ENCODE data around the gene GID8. TPM values are rescaled to one million over a fixed set of nuclear protein-coding genes. Genes with fewer than 3 reads are reported as not detected.

GID8 gene
- total and polyA plus RNA-seq, 2 of the 13 experiments (the other 11 are each of a cell fraction or from before 2014, with no cell fraction given): 39.6 to 59.8 TPM

GRCh38 chr20:62925420-62926228 is 12.3 kb upstream of the GID8 start:
- Histone ChIP-seq H4K20me1 (ENCODE audit: insufficient read depth, low read length) (peaks cover 64% of the 10 kb centered on the region), H3K79me2 (ENCODE audit: insufficient read depth, low read length) (peaks cover 99% of the 10 kb centered on the region), H3K4me2 (ENCODE audit: low read depth, low read length) (peak overlapping the region; percentile 89), H3K4me3 (replicated peaks in 1 of 3; ENCODE audit: insufficient read depth in 1 of 3, low read depth in 2 of 3, low read length in 3 of 3) (peak overlapping the region; percentile 87 to 99 (median 97)), H3K9me3 (ENCODE audit: low read length) (no peaks in the 10 kb centered on the region), H3K36me3 (replicated peaks in 1 of 2; ENCODE audit: control insufficient read depth in 1 of 2, insufficient read depth in 2 of 2, low read length in 2 of 2) (peaks cover 1 to 10% of the 10 kb centered on the region in 2 experiments; a peak in 2 of 5 replicates), H3K4me1 (ENCODE audit: insufficient read depth, low read length) (peaks cover 63% of the 10 kb centered on the region), H3K9ac (ENCODE audit: insufficient read depth, low read depth, low read length) (peak overlapping the region; percentile 98), H3K27ac (ENCODE audit: extremely low read length, insufficient read depth, low read length) (peak overlapping the region; percentile 90), H3K27me3 (ENCODE audit: control insufficient read depth in 1 of 2, insufficient read depth in 2 of 2, low read length in 2 of 2) (peaks cover 0 to 5% of the 10 kb centered on the region in 2 experiments; a peak in 1 of 5 replicates), H2AFZ (ENCODE audit: low read length) (no peak overlapping the region)
- FAIRE-seq (no peak), DNase-seq (ENCODE audit: low spot score) (no peak), ATAC-seq (no peak; the same call in 2 of the 3 replicates)
- intact Hi-C loops (cut with micrococcal nuclease; ENCODE audit: unreplicated experiment): loop anchor here (2.0 kb wide), 1 partner anchor 29 kb away; no protein-coding TSS in a partner anchor
- in situ Hi-C loops (cut with HindIII; ENCODE audit: extremely low pct_ligation_motif_present, low pct_unique_long_range_greater_than_20kb): no loop called here
- POLR2A ChIA-PET: interaction anchor here (1.4 to 6.4 kb wide), 5 partner anchors 9 to 45 kb away, joined by 4 to 118 read pairs (median 18); partner anchors contain the start of genes GID8 and SLC17A9
- CTCF ChIA-PET (ENCODE audit: low intra/inter-chr PET ratio, low total read pairs): interaction anchor here (2.0 kb wide), 1 partner anchor 25 kb away, joined by 6 read pairs; no protein-coding TSS in a partner anchor
- no TSS peak for BruUV-seq (replicated peaks)
- 1% methylated on average over 63 of the region's 63 CpGs for WGBS (ENCODE audit: low lambda C conversion rate)
- TF ChIP-seq ZNF576 (CRISPR knock-in tag; IDR thresholded peaks at IDR 0.05): no peak
- no peak for TF ChIP-seq ZNF503 (CRISPR knock-in tag; IDR thresholded peaks at IDR 0.05)
- TF ChIP-seq ZNF616 (CRISPR knock-in tag; IDR thresholded peaks at IDR 0.05; ENCODE audit: low read depth): no peak; the same call in 1 of the 2 replicates
- TF ChIP-seq GLI4 (CRISPR knock-in tag; IDR thresholded peaks at IDR 0.05; ENCODE audit: borderline replicate concordance): 0 out of 2 replicates have a peak, but pooled peaks have one; percentile 78
- TF ChIP-seq NR1H2 (CRISPR knock-in tag; IDR thresholded peaks at IDR 0.05; ENCODE audit: borderline replicate concordance, low read depth): 0 out of 2 replicates have a peak, but pooled peaks have one; percentile 3
- no peak for TF ChIP-seq IRF9 (CRISPR knock-in tag; IDR thresholded peaks at IDR 0.05; ENCODE audit: borderline replicate concordance)
- 0 out of 2 replicates have a peak, but pooled peaks have one; percentile 55 for TF ChIP-seq GFI1 (CRISPR knock-in tag; IDR thresholded peaks at IDR 0.05; ENCODE audit: borderline replicate concordance)
- TF ChIP-seq HIVEP1 (CRISPR knock-in tag; IDR thresholded peaks at IDR 0.05): 0 out of 2 replicates have a peak, but pooled peaks have one; percentile 20
- 0 out of 2 replicates have a peak, but pooled peaks have one; percentile 7 for TF ChIP-seq ZBTB8A (CRISPR knock-in tag; IDR thresholded peaks at IDR 0.05; ENCODE audit: borderline replicate concordance, low read depth)
- peak; percentile 60; the same call in 1 of the 2 replicates for TF ChIP-seq HOXD1 (CRISPR knock-in tag; IDR thresholded peaks at IDR 0.05)
- TF ChIP-seq, protein P1, sequence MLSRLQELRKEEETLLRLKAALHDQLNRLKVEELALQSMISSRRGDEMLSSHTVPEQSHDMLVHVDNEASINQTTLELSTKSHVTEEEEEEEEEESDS (CRISPR knock-in tag; IDR thresholded peaks at IDR 0.05; ENCODE audit: borderline replicate concordance): no peak
- TF ChIP-seq REL (CRISPR knock-in tag; conservative IDR thresholded peaks at IDR 0.05): no peak; the same call in 1 of the 2 replicates
- peak; percentile 55; the same call in 1 of the 2 replicates for TF ChIP-seq TGIF2 (CRISPR knock-in tag; IDR thresholded peaks at IDR 0.05)
- 0 out of 2 replicates have a peak, but pooled peaks have one; percentile 13 for TF ChIP-seq KDM5A (IDR thresholded peaks at IDR 0.05; ENCODE audit: borderline replicate concordance, low read length)
- peak; percentile 47; the same call in 1 of the 2 replicates for TF ChIP-seq ARNTL (CRISPR knock-in tag; IDR thresholded peaks at IDR 0.05)
- TF ChIP-seq ZFX (CRISPR knock-in tag; IDR thresholded peaks at IDR 0.05; ENCODE audit: low read depth): no peak
- peak; percentile 46; the same call in 1 of the 2 replicates for TF ChIP-seq WIZ (CRISPR knock-in tag; IDR thresholded peaks at IDR 0.05)
- no peak for TF ChIP-seq ZNF549 (CRISPR knock-in tag; IDR thresholded peaks at IDR 0.05)
- 0 out of 2 replicates have a peak, but pooled peaks have one; percentile 8 for TF ChIP-seq ZNF335 (CRISPR knock-in tag; IDR thresholded peaks at IDR 0.05)
- 0 out of 2 replicates have a peak, but pooled peaks have one; percentile 61 for TF ChIP-seq ZSCAN22 (CRISPR knock-in tag; IDR thresholded peaks at IDR 0.05)
